PC-9 (cell line): ENCODE results near the gene GABARAP. TPM values are rescaled to one million over a fixed set of nuclear protein-coding genes. Genes with fewer than 3 reads are reported as not detected.

ENCODE experiments used
- BruUV-seq: library from RNA; stranded (reverse); fragments of 400-500 nt; replicated peaks from 2 replicates; lab custom pipeline; 2021; lab: Mats Ljungman, UMichigan
- CTCF ChIA-PET: fragments of 300-600 bp; sonication (Branson Sonifier 250); formaldehyde crosslinking; loops from one replicate; lab custom pipeline; 2022; ENCODE audit warnings: antibody characterized with exemption; lab: Charles Lee
- POLR2A ChIA-PET: fragments of 300-600 bp; sonication (Branson Sonifier 250); formaldehyde crosslinking; loops from one replicate; lab custom pipeline; 2022; ENCODE audit warnings: antibody characterized with exemption; ENCODE audit not compliant: unreplicated experiment; lab: Charles Lee
- DNase-seq, 2 experiments: peaks; one replicate each; pipeline versions ENCODE4 v3.0.0 to v3.0.0-alpha.2; 2015 to 2022; ENCODE audit warnings: mixed read lengths in 1 of 2
- H2AFZ ChIP-seq: fragments of 200-600 bp; sonication (generic); 2 replicates; pipeline ENCODE4 v1.8.1; 2017; ENCODE audit warnings: antibody characterized with exemption
- H3F3A ChIP-seq: fragments of 200-600 bp; sonication (generic); 2 replicates; pipeline ENCODE4 v1.8.1; 2017; ENCODE audit warnings: antibody characterized with exemption, mild to moderate bottlenecking, low read depth; ENCODE audit not compliant: insufficient read depth
- H3K27ac ChIP-seq: fragments of 200-600 bp; sonication (generic); 2 replicates; pipeline ENCODE4 v1.6.1; 2016; ENCODE audit warnings: mixed run types
- H3K27me3 ChIP-seq: fragments of 200-600 bp; sonication (generic); 2 replicates; pipeline ENCODE4 v1.6.1; 2016; ENCODE audit warnings: low read depth, mixed run types; ENCODE audit not compliant: insufficient read depth
- H3K36me3 ChIP-seq: fragments of 200-600 bp; sonication (generic); 2 replicates; pipeline ENCODE4 v1.6.1; 2016; ENCODE audit warnings: low read depth, mixed run types
- H3K4me1 ChIP-seq: fragments of 200-600 bp; sonication (generic); replicated peaks from 2 replicates; pipeline ENCODE4 v1.6.1; 2016; ENCODE audit warnings: mixed run types; ENCODE audit not compliant: insufficient read depth
- H3K4me2 ChIP-seq: fragments of 200-600 bp; sonication (generic); 2 replicates; pipeline ENCODE4 v1.6.1; 2017; ENCODE audit warnings: mixed run types
- H3K4me3 ChIP-seq: fragments of 200-600 bp; sonication (generic); 2 replicates; pipeline ENCODE4 v1.6.1; 2016; ENCODE audit warnings: mixed run types
- H3K79me2 ChIP-seq: fragments of 200-600 bp; sonication (generic); 2 replicates; pipeline ENCODE4 v1.6.1; 2017; ENCODE audit warnings: low read depth, mixed run types
- H3K9me2 ChIP-seq: fragments of 200-600 bp; sonication (generic); 2 replicates; pipeline ENCODE4 v1.8.1; 2017; ENCODE audit warnings: mild to moderate bottlenecking; ENCODE audit not compliant: insufficient read depth
- H3K9me3 ChIP-seq: fragments of 200-600 bp; sonication (generic); 2 replicates; pipeline ENCODE4 v1.8.1; 2016; ENCODE audit warnings: low read depth; ENCODE audit not compliant: insufficient read depth
- H4K20me1 ChIP-seq: fragments of 200-600 bp; sonication (generic); 2 replicates; pipeline ENCODE4 v1.8.1; 2017; ENCODE audit not compliant: insufficient read depth
- CTCF ChIP-seq: fragments of 200-600 bp; sonication (generic); conservative IDR thresholded peaks from 2 replicates; pipeline ENCODE4 v1.6.1; 2017; ENCODE audit warnings: mixed run types, antibody characterized with exemption, mild to moderate bottlenecking, moderate library complexity
- EZH2 ChIP-seq: fragments of 200-600 bp; sonication (generic); IDR thresholded peaks from 2 replicates; pipeline ENCODE4 v1.8.0; 2017; ENCODE audit warnings: antibody characterized with exemption, low read depth
- intact Hi-C: fragments of 100-400 bp; cut with micrococcal nuclease; formaldehyde crosslinking; loops from one replicate; pipeline ENCODE4 v1.10.0; 2022; ENCODE audit not compliant: unreplicated experiment
- microRNA-seq: library from miRNA; unstranded; fragments of <30 nt; microRNA quantifications from one replicate; pipeline ENCODE4 v1.2.0, GENCODE V29; 2021; ENCODE audit warnings: borderline number of aligned reads, borderline replicate concordance
- total RNA-seq: library from RNA; stranded (reverse); gene quantifications from 2 replicates; pipeline ENCODE4 v1.2.3, GENCODE V29; 2021

GABARAP gene
- total RNA-seq, 1 experiment from 2014 or later, result 424 TPM

GRCh38 chr17:7191069-7191468 is 51.2 kb downstream of the GABARAP start:
- CTCF ChIA-PET, result no interaction called here
- no peak for DNase-seq
- Histone ChIP-seq H3K9me3 (no peaks in the 10 kb centered on the region), H4K20me1 (no peaks in the 10 kb centered on the region), H3K36me3 (no peaks in the 10 kb centered on the region), H3K27me3 (no peaks in the 10 kb centered on the region), H3K4me2 (no peak overlapping the region), H3K4me1 (no peaks in the 10 kb centered on the region), H3K9me2 (no peaks in the 10 kb centered on the region), H3K4me3 (no peak overlapping the region), H3K27ac (no peak overlapping the region), H2AFZ (no peak overlapping the region), H3F3A (no peaks in the 10 kb centered on the region), H3K79me2 (no peaks in the 10 kb centered on the region)
- no TSS peak for BruUV-seq
- TF ChIP-seq CTCF, result no peak
- no peak for TF ChIP-seq EZH2
- intact Hi-C loops, result no loop called here
- POLR2A ChIA-PET, result no interaction called here

- intact Hi-C loops, result no loop called here
- no peak overlapping the region for H3K4me2 ChIP-seq
- CTCF ChIA-PET, result no interaction called here
- H3K4me1 ChIP-seq, result no peaks in the 10 kb centered on the region
- H3K27ac ChIP-seq, result no peak overlapping the region
- H3F3A ChIP-seq, result no peaks in the 10 kb centered on the region
- BruUV-seq, result no TSS peak
- no peaks in the 10 kb centered on the region for H3K9me3 ChIP-seq
- no peaks in the 10 kb centered on the region for H3K9me2 ChIP-seq
- no peak overlapping the region for H2AFZ ChIP-seq
- no peak overlapping the region for H3K4me3 ChIP-seq
- POLR2A ChIA-PET, result no interaction called here
- no peaks in the 10 kb centered on the region for H3K27me3 ChIP-seq
- H4K20me1 ChIP-seq, result no peaks in the 10 kb centered on the region
- H3K36me3 ChIP-seq, result no peaks in the 10 kb centered on the region
- no peak for TF ChIP-seq CTCF
- no peak for TF ChIP-seq EZH2
- no peak for DNase-seq
- no peaks in the 10 kb centered on the region for H3K79me2 ChIP-seq
These were observed 51.9 kb downstream of the GABARAP start for GRCh38 chr17:7190276-7190917.

Small RNA genes within 50 kb of the gene (microRNA-seq; reads per million reads assigned to microRNA genes)
- gene MIR324, result 3,905 reads per million, percentile 86 among the genes with 10 or more reads in this experiment

Other genes starting within 250 kb of the GABARAP start
- not detected in 2 replicates for gene ALOX12, start 246.4 kb downstream of the GABARAP start, total RNA-seq
- 196 and 301 TPM in 2 replicates for gene RNASEK, start 229.8 kb downstream of the GABARAP start, total RNA-seq
- gene BCL6B, start 219.4 kb downstream of the GABARAP start, total RNA-seq, result 0.28 and 0.48 TPM in 2 replicates
- gene SLC16A13, start 206.4 kb downstream of the GABARAP start, total RNA-seq, result 33.4 and 40.6 TPM in 2 replicates
- not detected in 2 replicates for gene SLC16A11, start 198.4 kb downstream of the GABARAP start, total RNA-seq
- gene CLEC10A, start 162.2 kb downstream of the GABARAP start, total RNA-seq, result not detected in 2 replicates
- not detected in 2 replicates for gene ASGR2, start 127.6 kb downstream of the GABARAP start, total RNA-seq
- 3.5 and 5.9 TPM in 2 replicates for gene ASGR1, start 63.1 kb downstream of the GABARAP start, total RNA-seq
- 27.1 and 32.8 TPM in 2 replicates for gene DLG4, start 22.6 kb downstream of the GABARAP start, total RNA-seq
- gene ACADVL, start 22.5 kb downstream of the GABARAP start, total RNA-seq, result 531 and 604 TPM in 2 replicates
- 77.9 and 86.8 TPM in 2 replicates for gene DVL2, start 7.9 kb downstream of the GABARAP start, total RNA-seq
- gene PHF23, start 3.0 kb downstream of the GABARAP start, total RNA-seq, result 64.5 and 65.8 TPM in 2 replicates
- 173 and 203 TPM in 2 replicates for gene CTDNEP1, start 9.3 kb upstream of the GABARAP start, total RNA-seq
- gene ELP5, start 9.8 kb upstream of the GABARAP start, total RNA-seq, result 31.8 and 45.1 TPM in 2 replicates
- gene CLDN7, start 20.0 kb upstream of the GABARAP start, total RNA-seq, result 390 and 442 TPM in 2 replicates
- gene SLC2A4, start 39.3 kb upstream of the GABARAP start, total RNA-seq, result 1.5 and 1.6 TPM in 2 replicates
- gene YBX2, start 52.2 kb upstream of the GABARAP start, total RNA-seq, result 0.65 and 0.68 TPM in 2 replicates
- 806 and 1,298 TPM in 2 replicates for gene EIF5A, start 65.2 kb upstream of the GABARAP start, total RNA-seq
- 43.5 and 61.3 TPM in 2 replicates for gene GPS2, start 72.9 kb upstream of the GABARAP start, total RNA-seq
- 46.5 and 57.9 TPM in 2 replicates for gene NEURL4, start 86.9 kb upstream of the GABARAP start, total RNA-seq
- 10.9 and 28.5 TPM in 2 replicates for gene ACAP1, start 94.1 kb upstream of the GABARAP start, total RNA-seq
- 16.4 and 18.3 TPM in 2 replicates for gene KCTD11, start 109.7 kb upstream of the GABARAP start, total RNA-seq
- 0.45 and 0.50 TPM in 2 replicates for gene TMEM95, start 112.7 kb upstream of the GABARAP start, total RNA-seq
- 15.8 and 18.8 TPM in 2 replicates for gene TNK1, start 138.6 kb upstream of the GABARAP start, total RNA-seq
- gene PLSCR3, start 152.1 kb upstream of the GABARAP start, total RNA-seq, result 53.0 and 64.5 TPM in 2 replicates
- gene TMEM256, start 161.6 kb upstream of the GABARAP start, total RNA-seq, result 55.4 and 91.7 TPM in 2 replicates
- 86.3 and 98.8 TPM in 2 replicates for gene NLGN2, start 165.4 kb upstream of the GABARAP start, total RNA-seq
- gene SPEM1, start 177.9 kb upstream of the GABARAP start, total RNA-seq, result 0.83 and 1.1 TPM in 2 replicates
- gene SPEM2, start 183.2 kb upstream of the GABARAP start, total RNA-seq, result 0.50 TPM in 1 of 2 replicates, not detected in the other
- not detected in 2 replicates for gene SPEM3, start 186.4 kb upstream of the GABARAP start, total RNA-seq
- gene TMEM102, start 193.0 kb upstream of the GABARAP start, total RNA-seq, result 17.0 and 20.7 TPM in 2 replicates
- gene FGF11, start 197.1 kb upstream of the GABARAP start, total RNA-seq, result 15.2 and 23.2 TPM in 2 replicates
- 31.9 and 53.4 TPM in 2 replicates for gene CHRNB1, start 202.6 kb upstream of the GABARAP start, total RNA-seq
- 50.6 and 54.0 TPM in 2 replicates for gene ZBTB4, start 237.2 kb upstream of the GABARAP start, total RNA-seq
- gene SLC35G6, start 239.0 kb upstream of the GABARAP start, total RNA-seq, result not detected in 2 replicates
- 149 and 166 TPM in 2 replicates for gene POLR2A, start 241.9 kb upstream of the GABARAP start, total RNA-seq